Lung (tissue), 12 donors: Measurements from ENCODE around the gene LZTS2. TPM values are rescaled to one million over a fixed set of nuclear protein-coding genes. Genes with fewer than 3 reads are reported as not detected.

Experiments
- ATAC-seq: fragments of 200-7000 bp; cut with Tn5 transposase; one replicate; pipeline ENCODE4 v1.9.1; 2020; ENCODE audit warnings: moderate number of reproducible peaks; ENCODE audit not compliant: insufficient read depth, low FRiP score
- DNase-seq, 3 donors: peaks; one replicate each; pipeline ENCODE4 v3.0.0-alpha.2; 2013 to 2017
- H3K27ac ChIP-seq, 2 donors: one replicate each; pipeline ENCODE4 v1.5.1; 2013; ENCODE audit warnings: mild to moderate bottlenecking in 2 of 2, moderate library complexity in 2 of 2, control low read depth in 1 of 2, inconsistent platforms in 1 of 2, low read depth in 1 of 2, low read length in 1 of 2
- H3K27me3 ChIP-seq, 3 donors: one replicate each; pipeline ENCODE4 v1.5.1; 2013; ENCODE audit warnings: low read length in 2 of 3; ENCODE audit not compliant: control insufficient read depth in 3 of 3, insufficient read depth in 3 of 3
- H3K36me3 ChIP-seq, 4 donors: one replicate each; pipeline ENCODE4 v1.5.1; 2013; ENCODE audit warnings: low read length in 4 of 4, mild to moderate bottlenecking in 1 of 4, moderate library complexity in 1 of 4; ENCODE audit not compliant: control insufficient read depth in 4 of 4, insufficient read depth in 4 of 4
- H3K4me1 ChIP-seq, 5 donors: one replicate each; pipeline ENCODE4 v1.5.1; 2013; ENCODE audit warnings: low read length in 5 of 5, mild to moderate bottlenecking in 2 of 5, moderate library complexity in 1 of 5; ENCODE audit not compliant: control insufficient read depth in 5 of 5, insufficient read depth in 5 of 5
- H3K4me3 ChIP-seq: one replicate; pipeline ENCODE4 v1.5.1; 2013; ENCODE audit warnings: mild to moderate bottlenecking, control low read depth, moderate library complexity
- H3K9ac ChIP-seq, 2 donors: one replicate each; pipeline ENCODE4 v1.5.1; 2013; ENCODE audit warnings: low read length in 2 of 2, control low read depth in 1 of 2; ENCODE audit not compliant: insufficient read depth in 1 of 2
- H3K9me3 ChIP-seq, 4 donors: one replicate each; pipeline ENCODE4 v1.5.1; 2013; ENCODE audit warnings: low read length in 3 of 4, mild to moderate bottlenecking in 1 of 4, moderate library complexity in 1 of 4; ENCODE audit not compliant: control insufficient read depth in 4 of 4, insufficient read depth in 3 of 4
- WGBS, 2 donors: extraction: QIAGEN DNeasy Blood & Tissue Kit; methylation state at CpG; one replicate each; pipeline ENCODE4 v1.1.7; 2013; 5-methylcytosine and 5-hydroxymethylcytosine counted together
- polyA plus RNA-seq, 2 donors: library from polyadenylated mRNA; stranded (reverse); fragments of 200-250 nt; gene quantifications; one replicate each; pipeline ENCODE4 v1.2.1, GENCODE V29; 2013
- total RNA-seq, 2 donors: library from RNA; depleted of rRNA in 1 of 2; stranded (reverse); fragments of >200 nt in 1 of 2; gene quantifications; one replicate each; pipeline ENCODE4 v1.2.1, GENCODE V29; 2014 to 2021
- TF ChIP-seq, protein P1 (sequence below): IDR thresholded peaks from 2 replicates; pipeline ENCODE4 v1.5.1; 2012; ENCODE audit warnings: mild to moderate bottlenecking; ENCODE audit errors: control extremely low read depth, extremely low read depth
- donor health status: control.
- donor health status: control.
- donor health status: Bipolar disorder and iron deficiency.
- donor health status: healthy.
- donor health status: DM: yes; HTN: yes; CAD: no.

The LZTS2 gene
- total and polyA plus RNA-seq, 4 donors, result 44.5 to 76.8 (median 55.6) TPM

DNA sequence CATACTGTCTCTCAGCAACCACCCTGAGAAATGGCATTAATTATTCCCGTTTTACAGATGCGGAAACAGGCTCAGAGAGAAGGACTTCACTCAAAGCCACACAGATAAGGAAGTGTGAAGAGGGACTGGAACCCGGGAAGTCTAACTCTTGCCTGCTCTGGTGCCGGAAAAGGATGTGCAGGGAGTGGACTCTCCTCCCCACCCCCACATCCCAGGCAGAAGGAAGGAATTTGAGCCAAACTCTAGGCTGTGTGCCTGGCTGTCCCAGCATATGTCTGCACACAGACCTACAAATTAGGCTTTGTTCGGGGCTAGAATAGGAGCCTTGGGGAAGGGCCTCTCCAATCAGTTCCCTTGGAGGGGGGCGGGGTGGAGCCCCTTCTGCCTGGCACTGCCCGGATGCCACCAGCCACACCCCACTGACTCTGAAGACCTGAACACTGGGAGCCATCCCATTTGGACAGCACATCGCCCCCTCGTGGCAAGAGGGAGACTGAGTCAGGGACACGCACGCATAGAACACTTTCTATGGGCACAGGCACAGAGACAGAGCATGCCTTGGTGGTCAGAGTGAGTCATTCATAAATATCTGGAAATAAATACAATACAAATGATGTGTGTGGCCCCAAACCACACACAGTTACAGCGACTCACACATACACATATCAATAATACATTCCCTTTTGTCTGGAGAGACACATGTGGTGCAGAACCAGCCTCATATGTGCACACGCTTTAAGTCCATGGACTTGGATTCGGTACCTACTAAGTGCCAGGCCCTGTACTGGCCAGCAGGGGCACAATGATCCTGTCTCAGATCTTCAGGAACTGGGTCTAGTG lies 13.1 kb downstream of the LZTS2 start:
- H3K36me3 ChIP-seq, result peaks cover 0 to 2% (median 0%) of the 10 kb centered on the region in 4 donors
- peaks cover 0 to 20% (median 9%) of the 10 kb centered on the region in 5 donors for H3K4me1 ChIP-seq
- DNase-seq (peak; percentile 90 to 92 (median 90)), ATAC-seq (peak; percentile 91)
- TF ChIP-seq, protein P1, sequence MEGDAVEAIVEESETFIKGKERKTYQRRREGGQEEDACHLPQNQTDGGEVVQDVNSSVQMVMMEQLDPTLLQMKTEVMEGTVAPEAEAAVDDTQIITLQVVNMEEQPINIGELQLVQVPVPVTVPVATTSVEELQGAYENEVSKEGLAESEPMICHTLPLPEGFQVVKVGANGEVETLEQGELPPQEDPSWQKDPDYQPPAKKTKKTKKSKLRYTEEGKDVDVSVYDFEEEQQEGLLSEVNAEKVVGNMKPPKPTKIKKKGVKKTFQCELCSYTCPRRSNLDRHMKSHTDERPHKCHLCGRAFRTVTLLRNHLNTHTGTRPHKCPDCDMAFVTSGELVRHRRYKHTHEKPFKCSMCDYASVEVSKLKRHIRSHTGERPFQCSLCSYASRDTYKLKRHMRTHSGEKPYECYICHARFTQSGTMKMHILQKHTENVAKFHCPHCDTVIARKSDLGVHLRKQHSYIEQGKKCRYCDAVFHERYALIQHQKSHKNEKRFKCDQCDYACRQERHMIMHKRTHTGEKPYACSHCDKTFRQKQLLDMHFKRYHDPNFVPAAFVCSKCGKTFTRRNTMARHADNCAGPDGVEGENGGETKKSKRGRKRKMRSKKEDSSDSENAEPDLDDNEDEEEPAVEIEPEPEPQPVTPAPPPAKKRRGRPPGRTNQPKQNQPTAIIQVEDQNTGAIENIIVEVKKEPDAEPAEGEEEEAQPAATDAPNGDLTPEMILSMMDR, result peak; percentile 89
- peaks cover 2 to 4% (median 4%) of the 10 kb centered on the region in 3 donors for H3K27me3 ChIP-seq
- no peak overlapping the region for H3K4me3 ChIP-seq
- no peak overlapping the region for H3K9ac ChIP-seq
- peak overlapping the region in 1 of 2 donors; percentile 68 for H3K27ac ChIP-seq
- 18 to 19% methylated on average over 14 of the region's 14 CpGs for WGBS, 2 donors
- H3K9me3 ChIP-seq, result no peaks in the 10 kb centered on the region

DNA sequence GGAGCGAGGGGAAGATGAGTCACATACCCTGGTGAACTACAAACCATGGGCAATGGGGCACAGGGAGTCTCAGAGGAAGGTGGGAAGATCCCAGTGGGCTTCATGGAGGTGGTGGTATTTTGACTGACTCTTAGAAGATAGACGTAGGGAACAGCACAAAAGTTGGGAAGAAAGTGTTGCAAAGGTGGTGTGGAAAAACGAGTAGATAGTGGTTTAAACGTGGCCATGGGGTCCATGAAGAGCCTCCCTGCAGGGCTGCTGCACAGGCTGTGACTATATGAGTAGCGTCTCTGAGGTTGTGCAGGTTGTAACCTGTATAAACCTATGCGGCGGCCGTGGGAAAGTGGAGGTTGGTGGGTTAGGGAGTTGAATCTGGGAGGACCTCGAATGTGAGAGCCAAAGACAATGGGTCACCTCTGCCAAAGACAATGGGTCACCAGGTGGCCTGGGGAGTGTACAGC lies 13.8 kb downstream of the LZTS2 start:
- DNase-seq, result no peak
- Histone ChIP-seq H3K9me3 (no peaks in the 10 kb centered on the region), H3K36me3 (no peaks in the 10 kb centered on the region), H3K27ac (peak overlapping the region in 1 of 2 donors; percentile 68), H3K4me1 (peaks cover 0 to 19% (median 3%) of the 10 kb centered on the region in 5 donors), H3K4me3 (no peak overlapping the region), H3K27me3 (peaks cover 2 to 11% (median 7%) of the 10 kb centered on the region in 3 donors), H3K9ac (no peak overlapping the region)
- ATAC-seq, result no peak
- TF ChIP-seq, protein P1, result no peak
- 51 to 64% methylated on average over 9 of the region's 9 CpGs for WGBS, 2 donors

DNA sequence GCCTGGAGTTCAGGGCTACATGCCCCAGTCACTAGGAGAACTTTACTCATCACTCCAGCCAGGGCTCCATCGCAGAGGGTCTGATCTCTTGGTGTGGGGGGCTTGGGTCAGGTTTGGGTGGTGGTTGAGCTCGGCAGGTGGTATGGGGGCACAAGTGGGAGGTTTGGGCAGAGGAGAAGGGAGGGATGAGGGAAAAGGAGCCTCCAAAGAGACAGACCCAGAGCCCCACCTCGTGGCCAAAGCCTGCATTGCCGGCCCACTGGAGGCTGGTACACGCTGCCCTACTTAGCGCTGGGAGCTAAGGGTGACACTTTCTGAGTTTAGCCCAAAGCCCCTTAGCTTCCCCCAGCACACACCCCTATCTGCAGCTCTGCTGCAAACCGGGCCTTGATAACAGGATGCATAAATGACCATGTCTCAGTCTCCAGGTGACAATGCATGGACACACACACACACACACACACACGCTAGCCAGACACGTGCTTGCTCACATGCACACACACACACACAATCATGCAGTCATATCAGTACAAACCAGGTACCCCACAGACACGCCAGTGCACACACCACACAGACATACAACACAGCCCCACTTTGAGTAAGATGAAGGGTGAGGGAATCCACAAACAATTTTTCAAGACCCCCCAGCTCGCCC lies 14.7 kb downstream of the LZTS2 start:
- Histone ChIP-seq H3K36me3 (no peaks in the 10 kb centered on the region), H3K4me1 (peaks cover 0 to 17% (median 9%) of the 10 kb centered on the region in 5 donors), H3K9me3 (no peaks in the 10 kb centered on the region), H3K4me3 (no peak overlapping the region), H3K9ac (no peak overlapping the region), H3K27me3 (peaks cover 2 to 14% (median 7%) of the 10 kb centered on the region in 3 donors), H3K27ac (no peak overlapping the region)
- TF ChIP-seq, protein P1, result peak; percentile 92
- DNase-seq (peak; percentile 72 to 80 (median 75)), ATAC-seq (peak; percentile 55)
- WGBS, 2 donors, result 19 to 20% methylated on average over 11 of the region's 11 CpGs
